T-helper 17 cell (primary cell): Measurements from ENCODE around the gene MYLK3. TPM values are rescaled to one million over a fixed set of nuclear protein-coding genes. Genes with fewer than 3 reads are reported as not detected.
"Not testable (repeated sequence)": the region's sequence is repeated elsewhere in the genome, so short reads cannot be mapped to it uniquely, and the experiment has no call there.

Experiments used
- ATAC-seq: fragments of 150-1000 bp; cut with Tn5 transposase; 2 replicates; pipeline ENCODE4 v1.10.0; 2021; ENCODE audit warnings: mild to moderate bottlenecking, moderate library complexity
- DNase-seq, 3 donors: peaks; one replicate each; pipeline versions ENCODE4 v3.0.0 to v3.0.0-alpha.2; 2020 to 2021
- H3K9me3 ChIP-seq: one replicate; pipeline ENCODE4 v1.7.0; 2013; ENCODE audit warnings: low read length, mild to moderate bottlenecking; ENCODE audit not compliant: control insufficient read depth, poor library complexity, severe bottlenecking
- H3K27ac Mint-ChIP-seq: one replicate; pipeline ENCODE4 v1.8.0; 2022; ENCODE audit warnings: mild to moderate bottlenecking, moderate library complexity, mixed read lengths
- H3K27me3 Mint-ChIP-seq: one replicate; pipeline ENCODE4 v1.8.0; 2022; ENCODE audit warnings: mixed read lengths
- H3K36me3 Mint-ChIP-seq: one replicate; pipeline ENCODE4 v1.8.0; 2022; ENCODE audit warnings: low read depth, mixed read lengths
- H3K4me1 Mint-ChIP-seq: one replicate; pipeline ENCODE4 v1.8.0; 2022; ENCODE audit warnings: mild to moderate bottlenecking, mixed read lengths
- H3K4me3 Mint-ChIP-seq: one replicate; pipeline ENCODE4 v1.8.0; 2022; ENCODE audit warnings: mild to moderate bottlenecking, moderate library complexity, mixed read lengths
- total RNA-seq, 4 donors: library from RNA in 2 of 4; stranded (reverse) in 2 of 4; gene quantifications; one replicate each; pipeline ENCODE4 v1.2.3 and lab custom pipeline; 2022 to 2026

MYLK3 gene
- total RNA-seq = not detected
- total RNA-seq (lab: John Stamatoyannopoulos, UW) = 0.15 to 0.81 reads per million in 2 donors

- H3K27ac Mint-ChIP-seq = no peak within 1 kb of the TSS
- ATAC-seq = no peak
Measured at GRCh38 chr16:46747777-46748651, at the start of gene MYLK3. Gene MYLK3, minus strand, starts transcription at chr16:46748344. Its CDS starts 151 bp downstream, at chr16:46748193.

GRCh38 chr16:46797501-46797900 is 49.4 kb upstream of the MYLK3 start:
- no peaks in the 10 kb centered on the region for H3K27me3 Mint-ChIP-seq
- H3K4me3 Mint-ChIP-seq = no peak overlapping the region
- H3K4me1 Mint-ChIP-seq = peaks cover 2% of the 10 kb centered on the region
- no peaks in the 10 kb centered on the region for H3K36me3 Mint-ChIP-seq
- ATAC-seq (no peak), DNase-seq (no peak)
- H3K27ac Mint-ChIP-seq = no peak overlapping the region
- no peaks in the 10 kb centered on the region for H3K9me3 ChIP-seq

More at GRCh38 chr16:46747777-46748651, at the start of gene MYLK3:
- H3K27me3 Mint-ChIP-seq = peaks cover 14% of the 10 kb centered on the region
- peaks cover 4% of the 10 kb centered on the region for H3K4me1 Mint-ChIP-seq
- no peak within 1 kb of the TSS for H3K4me3 Mint-ChIP-seq
- H3K36me3 Mint-ChIP-seq = no peaks in the 10 kb centered on the region
- no peaks in the 10 kb centered on the region for H3K9me3 ChIP-seq
- DNase-seq = no peak

- no peak for DNase-seq
Measured at GRCh38 chr16:46796764-46797269, 48.7 kb upstream of the MYLK3 start.

GRCh38 chr16:46793841-46794240 is 45.7 kb upstream of the MYLK3 start:
- DNase-seq (no peak), ATAC-seq (no peak)
- H3K9me3 ChIP-seq = no peaks in the 10 kb centered on the region
- no peaks in the 10 kb centered on the region for H3K27me3 Mint-ChIP-seq
- H3K4me1 Mint-ChIP-seq = peaks cover 8% of the 10 kb centered on the region
- no peak overlapping the region for H3K4me3 Mint-ChIP-seq
- peaks cover 2% of the 10 kb centered on the region for H3K36me3 Mint-ChIP-seq
- H3K27ac Mint-ChIP-seq = no peak overlapping the region

More at GRCh38 chr16:46796764-46797269, 48.7 kb upstream of the MYLK3 start:
- H3K4me3 Mint-ChIP-seq = no peak overlapping the region
- H3K9me3 ChIP-seq = no peaks in the 10 kb centered on the region
- H3K4me1 Mint-ChIP-seq = peaks cover 3% of the 10 kb centered on the region
- peaks cover 2% of the 10 kb centered on the region for H3K36me3 Mint-ChIP-seq
- ATAC-seq = no peak
- no peak overlapping the region for H3K27ac Mint-ChIP-seq
- H3K27me3 Mint-ChIP-seq = no peaks in the 10 kb centered on the region

GRCh38 chr16:46790599-46791270 is 42.6 kb upstream of the MYLK3 start:
- Mint-ChIP-seq H3K27me3 (no peaks in the 10 kb centered on the region), H3K4me3 (peak overlapping the region; percentile 77), H3K4me1 (peaks cover 8% of the 10 kb centered on the region), H3K36me3 (peaks cover 2% of the 10 kb centered on the region), H3K27ac (no peak overlapping the region)
- DNase-seq (no peak), ATAC-seq (no peak)
- no peaks in the 10 kb centered on the region for H3K9me3 ChIP-seq

GRCh38 chr16:46789499-46790414 is 41.6 kb upstream of the MYLK3 start:
- Mint-ChIP-seq H3K27ac (no peak overlapping the region), H3K4me3 (peak overlapping the region; percentile 77), H3K27me3 (no peaks in the 10 kb centered on the region), H3K36me3 (peaks cover 2% of the 10 kb centered on the region), H3K4me1 (peaks cover 8% of the 10 kb centered on the region)
- peak; percentile 97 for ATAC-seq
- peak; percentile 61 to 77 (median 75) for DNase-seq
- no peaks in the 10 kb centered on the region for H3K9me3 ChIP-seq

GRCh38 chr16:46788891-46789474 is 40.8 kb upstream of the MYLK3 start:
- H3K36me3 Mint-ChIP-seq = peaks cover 2% of the 10 kb centered on the region
- no peak overlapping the region for H3K27ac Mint-ChIP-seq
- no peaks in the 10 kb centered on the region for H3K9me3 ChIP-seq
- ATAC-seq = no peak
- H3K27me3 Mint-ChIP-seq = no peaks in the 10 kb centered on the region
- DNase-seq = no peak
- peaks cover 8% of the 10 kb centered on the region for H3K4me1 Mint-ChIP-seq
- no peak overlapping the region for H3K4me3 Mint-ChIP-seq

GRCh38 chr16:46787909-46788308 is 39.8 kb upstream of the MYLK3 start:
- no peak for ATAC-seq
- no peaks in the 10 kb centered on the region for H3K9me3 ChIP-seq
- H3K4me3 Mint-ChIP-seq = no peak overlapping the region
- DNase-seq = no peak
- H3K27me3 Mint-ChIP-seq = no peaks in the 10 kb centered on the region
- H3K4me1 Mint-ChIP-seq = peaks cover 8% of the 10 kb centered on the region
- H3K36me3 Mint-ChIP-seq = peaks cover 4% of the 10 kb centered on the region
- H3K27ac Mint-ChIP-seq = no peak overlapping the region

GRCh38 chr16:46785076-46785845 is 37.1 kb upstream of the MYLK3 start:
- Mint-ChIP-seq H3K4me3 (no peak overlapping the region), H3K36me3 (peaks cover 2% of the 10 kb centered on the region), H3K4me1 (peaks cover 2% of the 10 kb centered on the region), H3K27me3 (peaks cover 4% of the 10 kb centered on the region), H3K27ac (no peak overlapping the region)
- no peak for DNase-seq
- no peaks in the 10 kb centered on the region for H3K9me3 ChIP-seq
- ATAC-seq = no peak

GRCh38 chr16:46784569-46784968 is 36.4 kb upstream of the MYLK3 start:
- not testable (repeated sequence) for ATAC-seq, H3K36me3 Mint-ChIP-seq, H3K4me3 Mint-ChIP-seq, H3K4me1 Mint-ChIP-seq, H3K9me3 ChIP-seq, H3K27ac Mint-ChIP-seq, H3K27me3 Mint-ChIP-seq, DNase-seq

GRCh38 chr16:46783800-46784199 is 35.7 kb upstream of the MYLK3 start:
- Mint-ChIP-seq H3K4me3 (no peak overlapping the region), H3K4me1 (no peaks in the 10 kb centered on the region), H3K36me3 (peaks cover 2% of the 10 kb centered on the region), H3K27ac (no peak overlapping the region), H3K27me3 (peaks cover 4% of the 10 kb centered on the region)
- ATAC-seq (no peak), DNase-seq (no peak)
- H3K9me3 ChIP-seq = no peaks in the 10 kb centered on the region

GRCh38 chr16:46782320-46782719 is 34.2 kb upstream of the MYLK3 start:
- DNase-seq = no peak
- no peaks in the 10 kb centered on the region for H3K9me3 ChIP-seq
- Mint-ChIP-seq H3K27me3 (peaks cover 4% of the 10 kb centered on the region), H3K36me3 (peaks cover 2% of the 10 kb centered on the region), H3K4me3 (no peak overlapping the region), H3K27ac (no peak overlapping the region), H3K4me1 (no peaks in the 10 kb centered on the region)
- no peak for ATAC-seq
